Right atrium auricular region (tissue), 2 donors: Measurements from ENCODE around the gene CAMTA1. TPM values are rescaled to one million over a fixed set of nuclear protein-coding genes. Genes with fewer than 3 reads are reported as not detected.

Source experiments
- DNase-seq: peaks from one replicate; pipeline ENCODE4 v3.0.0-alpha.2; 2019; ENCODE audit warnings: low spot score
- H3K27ac ChIP-seq, 2 donors: fragments of 200-600 bp; sonication (generic); 1 replicate in 1 of 2; 2 replicates in 1 of 2; pipeline ENCODE4 v1.5.1; 2016 to 2019
- H3K27me3 ChIP-seq, 2 donors: fragments of 200-600 bp; sonication (generic); one replicate each; pipeline versions ENCODE4 v1.5.1 to v1.6.0; 2017 to 2019
- H3K36me3 ChIP-seq: fragments of 200-600 bp; sonication (generic); one replicate; pipeline ENCODE4 v1.5.1; 2016
- H3K4me1 ChIP-seq, 2 donors: fragments of 200-600 bp; sonication (generic); one replicate each; pipeline versions ENCODE4 v1.5.1 to v1.6.0; 2017 to 2019
- H3K4me3 ChIP-seq, 2 donors: fragments of 200-600 bp; sonication (generic); 1 replicate in 1 of 2; 2 replicates in 1 of 2; pipeline ENCODE4 v1.5.1; 2017 to 2019; ENCODE audit warnings: mild to moderate bottlenecking in 1 of 2, moderate library complexity in 1 of 2
- H3K9me3 ChIP-seq, 2 donors: fragments of 200-600 bp; sonication (generic); one replicate each; pipeline ENCODE4 v1.5.1; 2019
- total RNA-seq, 2 donors: library from RNA; depleted of rRNA; stranded (reverse); fragments of >200 nt; gene quantifications; one replicate each; pipeline ENCODE4 v1.1.0, GENCODE V29; 2016
- TF ChIP-seq, protein P1 (sequence below), 2 donors: fragments of 200-600 bp; sonication (generic); IDR thresholded peaks; one replicate each; pipeline ENCODE4 v1.5.1; 2019; ENCODE audit warnings: antibody characterized with exemption in 2 of 2

CAMTA1 gene
- total RNA-seq, 2 donors from 2014 or later: 132 to 190 TPM

DNA sequence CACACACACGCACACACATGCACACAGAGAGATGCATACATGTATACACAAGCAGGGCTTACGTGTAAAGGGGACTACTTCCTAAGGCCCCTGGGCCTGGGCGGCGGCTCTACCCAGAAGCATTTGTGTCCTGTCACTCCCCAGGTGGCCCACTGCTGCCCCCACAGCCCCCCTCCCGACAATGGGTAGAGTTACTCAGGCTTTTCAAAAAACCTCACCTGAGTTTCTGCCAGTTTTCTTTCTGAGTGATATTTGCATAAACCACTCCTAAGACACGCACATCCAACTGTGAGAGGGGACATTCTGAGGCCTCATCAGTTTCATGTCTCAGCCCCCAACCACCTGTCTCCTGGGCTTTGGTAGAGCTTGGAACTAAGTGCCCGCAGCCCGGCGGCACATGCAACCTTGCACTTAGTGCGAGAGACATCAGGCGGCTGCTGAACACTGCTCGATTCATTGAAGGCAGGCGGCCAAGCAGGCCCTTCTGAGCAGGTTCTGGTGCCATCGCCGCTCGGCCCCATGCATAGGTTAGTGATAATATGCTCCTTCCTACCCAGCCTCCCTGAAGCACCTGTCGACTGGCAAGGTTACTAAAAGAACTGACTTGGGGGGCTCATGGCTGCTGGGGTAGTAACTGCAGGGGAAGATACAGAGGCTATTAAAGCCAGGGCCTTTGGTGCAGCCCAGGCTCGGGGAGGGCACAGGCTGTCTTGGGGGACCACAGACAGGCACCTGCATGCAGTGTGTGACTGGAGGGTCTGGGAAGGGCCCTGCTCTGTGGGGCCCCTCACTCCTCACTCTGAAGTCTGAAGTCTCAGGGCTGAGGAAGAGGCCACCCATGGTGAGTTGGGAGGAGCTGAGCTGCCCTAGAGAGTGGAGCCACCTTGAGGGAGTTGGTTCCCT, 621.6 kb downstream of the CAMTA1 start:
- TF ChIP-seq, protein P1, sequence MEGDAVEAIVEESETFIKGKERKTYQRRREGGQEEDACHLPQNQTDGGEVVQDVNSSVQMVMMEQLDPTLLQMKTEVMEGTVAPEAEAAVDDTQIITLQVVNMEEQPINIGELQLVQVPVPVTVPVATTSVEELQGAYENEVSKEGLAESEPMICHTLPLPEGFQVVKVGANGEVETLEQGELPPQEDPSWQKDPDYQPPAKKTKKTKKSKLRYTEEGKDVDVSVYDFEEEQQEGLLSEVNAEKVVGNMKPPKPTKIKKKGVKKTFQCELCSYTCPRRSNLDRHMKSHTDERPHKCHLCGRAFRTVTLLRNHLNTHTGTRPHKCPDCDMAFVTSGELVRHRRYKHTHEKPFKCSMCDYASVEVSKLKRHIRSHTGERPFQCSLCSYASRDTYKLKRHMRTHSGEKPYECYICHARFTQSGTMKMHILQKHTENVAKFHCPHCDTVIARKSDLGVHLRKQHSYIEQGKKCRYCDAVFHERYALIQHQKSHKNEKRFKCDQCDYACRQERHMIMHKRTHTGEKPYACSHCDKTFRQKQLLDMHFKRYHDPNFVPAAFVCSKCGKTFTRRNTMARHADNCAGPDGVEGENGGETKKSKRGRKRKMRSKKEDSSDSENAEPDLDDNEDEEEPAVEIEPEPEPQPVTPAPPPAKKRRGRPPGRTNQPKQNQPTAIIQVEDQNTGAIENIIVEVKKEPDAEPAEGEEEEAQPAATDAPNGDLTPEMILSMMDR (IDR thresholded peaks at IDR 0.05): no peak
- Histone ChIP-seq H3K36me3 (no peaks in the 10 kb centered on the region), H3K27me3 (no peaks in the 10 kb centered on the region), H3K4me1 (no peaks in the 10 kb centered on the region), H3K27ac (no peak overlapping the region), H3K9me3 (no peaks in the 10 kb centered on the region), H3K4me3 (no peak overlapping the region)
- DNase-seq: peak; percentile 30

DNA sequence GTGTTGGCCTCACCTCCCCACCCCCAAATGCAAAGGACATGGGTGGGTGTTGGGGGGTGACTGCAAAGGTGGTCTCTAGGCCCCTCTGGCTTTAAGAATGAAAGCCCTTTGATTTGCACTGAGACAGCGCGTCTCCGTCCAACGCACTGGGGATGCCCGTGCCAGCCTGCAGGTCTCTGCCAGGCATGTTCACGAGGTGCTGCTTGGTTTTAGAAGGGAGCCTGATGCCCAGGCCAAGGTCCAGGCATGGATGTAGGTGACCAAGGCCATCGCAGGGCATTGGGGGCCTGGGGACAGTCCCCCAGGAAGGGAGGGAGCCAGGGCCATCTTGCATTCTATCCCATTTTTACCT, 622.3 kb downstream of the CAMTA1 start:
- Histone ChIP-seq H3K4me1 (no peaks in the 10 kb centered on the region), H3K27me3 (no peaks in the 10 kb centered on the region), H3K27ac (no peak overlapping the region), H3K9me3 (no peaks in the 10 kb centered on the region), H3K4me3 (no peak overlapping the region), H3K36me3 (no peaks in the 10 kb centered on the region)
- DNase-seq: peak; percentile 38
- TF ChIP-seq, protein P1 (IDR thresholded peaks at IDR 0.05): no peak

DNA sequence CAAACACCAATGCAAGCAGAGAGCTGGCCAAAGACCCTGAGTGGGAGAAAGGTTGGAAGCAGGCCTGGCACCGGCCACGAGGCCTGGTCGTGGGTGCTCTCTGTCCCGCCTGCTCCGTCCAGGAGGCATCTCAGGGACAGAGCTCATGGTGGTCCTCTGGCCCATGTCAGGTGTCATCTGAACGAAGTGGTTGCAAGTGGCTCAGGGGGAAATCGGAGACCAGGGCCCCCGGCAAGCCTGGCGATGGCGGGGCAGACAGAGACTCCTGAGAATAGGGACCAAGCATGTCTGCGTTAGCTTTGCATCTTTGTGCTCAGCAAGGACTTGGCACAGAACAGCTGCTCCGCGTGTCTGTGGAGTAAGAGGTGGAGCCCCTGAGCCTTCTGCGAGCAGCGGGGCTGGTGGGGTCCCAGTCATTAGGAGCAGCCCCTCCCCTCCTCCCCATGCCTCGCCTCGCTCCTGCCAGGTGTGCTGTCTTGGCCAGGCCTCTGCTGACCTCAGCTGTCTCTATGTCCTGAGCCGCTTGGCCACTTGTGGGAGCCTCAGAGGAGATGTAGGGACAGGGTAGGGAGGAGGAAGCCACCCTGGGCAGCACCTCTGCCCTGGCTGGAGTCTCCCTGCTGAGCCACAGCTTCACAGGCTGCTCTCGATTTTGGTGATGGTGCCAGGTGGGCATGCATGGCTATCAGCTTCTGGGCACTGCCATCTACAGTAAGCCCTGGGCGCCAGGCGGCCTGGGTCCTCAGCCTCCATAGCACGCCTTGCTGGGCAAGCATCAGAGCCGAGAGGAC, 622.9 kb downstream of the CAMTA1 start:
- Histone ChIP-seq H3K9me3 (no peaks in the 10 kb centered on the region), H3K4me1 (no peaks in the 10 kb centered on the region), H3K27ac (no peak overlapping the region), H3K4me3 (no peak overlapping the region), H3K27me3 (no peaks in the 10 kb centered on the region), H3K36me3 (no peaks in the 10 kb centered on the region)
- DNase-seq: peak; percentile 55
- TF ChIP-seq, protein P1 (IDR thresholded peaks at IDR 0.05): no peak

DNA sequence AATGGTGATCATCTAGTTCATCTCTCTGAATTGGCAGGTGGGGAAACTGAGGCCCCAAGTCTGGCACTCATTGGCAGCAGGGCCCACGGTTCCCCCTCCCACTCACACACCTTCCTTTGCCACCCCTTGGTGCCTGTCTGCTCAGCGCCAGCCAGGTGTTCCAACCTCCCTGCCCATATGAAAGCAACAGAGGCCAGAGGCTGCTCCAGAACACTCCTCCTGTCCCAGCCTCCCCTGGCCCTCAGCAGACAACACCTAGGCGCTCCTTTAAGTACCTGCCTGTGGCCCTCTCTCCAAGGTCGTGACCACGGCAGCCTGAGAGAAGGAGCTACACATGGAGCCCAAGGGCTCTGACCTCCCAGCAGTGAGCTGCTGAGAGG, 623.5 kb downstream of the CAMTA1 start:
- Histone ChIP-seq H3K36me3 (no peaks in the 10 kb centered on the region), H3K4me1 (no peaks in the 10 kb centered on the region), H3K27me3 (no peaks in the 10 kb centered on the region), H3K9me3 (no peaks in the 10 kb centered on the region), H3K27ac (no peak overlapping the region), H3K4me3 (no peak overlapping the region)
- DNase-seq: peak; percentile 30
- TF ChIP-seq, protein P1 (IDR thresholded peaks at IDR 0.05): no peak

DNA sequence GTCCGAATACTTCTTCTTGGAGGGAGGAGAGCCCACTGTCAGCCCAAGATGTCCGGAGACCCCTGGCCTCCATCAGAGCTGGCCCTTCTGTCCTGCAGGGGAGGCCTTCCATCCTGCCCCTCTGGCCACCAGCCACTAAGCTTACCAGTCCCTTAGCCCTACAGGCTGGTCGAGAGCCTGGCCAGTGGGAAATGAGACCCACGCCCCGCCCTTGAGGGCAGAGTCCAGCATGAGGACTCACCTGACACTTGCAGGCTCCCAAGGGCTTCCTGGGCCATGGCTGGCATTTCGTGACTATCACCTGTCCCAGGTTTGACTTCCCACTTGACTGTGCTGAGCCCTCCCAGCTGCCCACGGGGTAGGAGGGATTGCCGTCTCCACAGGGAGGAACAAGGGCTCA, 624.0 kb downstream of the CAMTA1 start:
- TF ChIP-seq, protein P1 (IDR thresholded peaks at IDR 0.05): no peak
- no peaks in the 10 kb centered on the region for H3K9me3 ChIP-seq
- no peaks in the 10 kb centered on the region for H3K27me3 ChIP-seq
- DNase-seq: peak; percentile 50
- H3K27ac ChIP-seq: no peak overlapping the region
- H3K4me1 ChIP-seq: no peaks in the 10 kb centered on the region
- H3K36me3 ChIP-seq: no peaks in the 10 kb centered on the region
- no peak overlapping the region for H3K4me3 ChIP-seq
